Thyroid gland (tissue), 4 donors: ENCODE measurements around the gene ACYP1.

ENCODE experiments used
- CTCF ChIP-seq, 6 experiments: fragments of 200-600 bp in 3 of 6; fragments of 450-650 bp in 3 of 6; sonication (generic) in 3 of 6; IDR thresholded peaks; one replicate each; pipeline ENCODE4 v1.5.1; 2016 to 2019; ENCODE audit warnings: antibody characterized with exemption in 6 of 6, mild to moderate bottlenecking in 2 of 6, inconsistent platforms in 1 of 6, moderate library complexity in 1 of 6
- POLR2A ChIP-seq, 2 donors: fragments of 450-650 bp; IDR thresholded peaks; one replicate each; pipeline ENCODE4 v1.6.1; 2017; ENCODE audit warnings: antibody characterized with exemption in 2 of 2, mild to moderate bottlenecking in 2 of 2, moderate library complexity in 1 of 2

GRCh38 chr14:75070383-75070782 lies 6.6 kb upstream of the ACYP1 start:
- TF ChIP-seq POLR2A (IDR thresholded peaks at IDR 0.05) (no peak), CTCF (IDR thresholded peaks at IDR 0.05) (no peak)
